Tibial nerve (tissue), 4 donors: Measurements from ENCODE around the gene NT5E.

Experiments used
- CTCF ChIP-seq, 5 experiments: fragments of 200-600 bp in 3 of 5; fragments of 450-650 bp in 2 of 5; sonication (generic) in 3 of 5; IDR thresholded peaks; one replicate each; pipeline ENCODE4 v1.5.1; 2016 to 2019; ENCODE audit warnings: antibody characterized with exemption in 5 of 5, mild to moderate bottlenecking in 3 of 5, moderate library complexity in 2 of 5
- EP300 ChIP-seq, 2 donors: sonication (generic); formaldehyde crosslinking; IDR thresholded peaks; one replicate each; pipeline ENCODE4 v1.6.1; 2017; ENCODE audit warnings: antibody characterized with exemption in 2 of 2, mild to moderate bottlenecking in 1 of 2
- POLR2A ChIP-seq, 2 donors: fragments of 450-650 bp; IDR thresholded peaks; one replicate each; pipeline ENCODE4 v1.6.1; 2017; ENCODE audit warnings: antibody characterized with exemption in 2 of 2, mild to moderate bottlenecking in 2 of 2, moderate library complexity in 2 of 2

DNA sequence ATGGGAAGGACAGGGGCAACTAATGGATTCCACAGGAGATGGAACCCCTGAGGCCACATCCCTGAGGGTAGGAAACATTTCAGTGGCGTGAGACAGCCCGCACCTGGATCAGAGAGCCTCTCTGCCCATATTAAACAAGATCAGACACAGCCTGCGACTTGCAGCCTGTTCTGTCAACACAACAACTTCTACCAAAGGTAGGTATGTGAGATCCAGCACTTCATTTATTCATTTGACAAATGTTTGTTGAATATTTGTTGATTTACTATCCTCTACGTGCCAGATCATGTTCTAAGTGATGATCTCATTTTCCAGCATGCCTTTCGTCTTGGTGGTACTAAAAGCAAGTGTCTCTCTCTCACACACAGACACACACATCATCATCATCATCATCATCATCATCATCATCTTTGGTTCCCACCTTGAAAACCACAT lies 43.2 kb upstream of the NT5E start:
- no peak for TF ChIP-seq CTCF (IDR thresholded peaks at IDR 0.05)
- TF ChIP-seq EP300 (IDR thresholded peaks at IDR 0.05), result no peak
- no peak for TF ChIP-seq POLR2A (IDR thresholded peaks at IDR 0.05)
